HepG2 (cell line): ENCODE measurements around the gene NFE2. TPM values are rescaled to one million over a fixed set of nuclear protein-coding genes. Genes with fewer than 3 reads are reported as not detected.

Experiments used
- BHLHE40 ChIP-seq: IDR thresholded peaks from 2 replicates; pipeline ENCODE4 v1.6.1; 2011; ENCODE audit warnings: low read length, improper control_type of control experiment
- CBFB ChIP-seq: sonication (generic); formaldehyde crosslinking; IDR thresholded peaks from 2 replicates; pipeline ENCODE4 v1.4.0; 2020; ENCODE audit warnings: missing genetic modification reagents
- ETV5 ChIP-seq: IDR thresholded peaks from 2 replicates; pipeline ENCODE4 v1.6.1; 2018; ENCODE audit warnings: missing biosample characterization, missing genetic modification reagents, inconsistent platforms, borderline replicate concordance
- FOXP4 ChIP-seq: sonication (generic); formaldehyde crosslinking; IDR thresholded peaks from 2 replicates; pipeline ENCODE4 v1.4.0; 2020; ENCODE audit warnings: missing genetic modification reagents
- ISL2 ChIP-seq: sonication (generic); formaldehyde crosslinking; IDR thresholded peaks from 2 replicates; pipeline ENCODE4 v1.5.0; 2020; ENCODE audit warnings: missing genetic modification reagents
- ISX ChIP-seq: sonication (generic); formaldehyde crosslinking; conservative IDR thresholded peaks from 2 replicates; pipeline ENCODE4 v1.5.0; 2020; ENCODE audit warnings: missing genetic modification reagents
- KDM5A ChIP-seq: fragments of 200-600 bp; sonication (generic); IDR thresholded peaks from 2 replicates; pipeline ENCODE4 v1.7.0; 2018; ENCODE audit warnings: antibody characterized with exemption, mild to moderate bottlenecking, low read length, borderline replicate concordance
- MED8 ChIP-seq: sonication (generic); formaldehyde crosslinking; IDR thresholded peaks from 2 replicates; pipeline ENCODE4 v1.8.1; 2023; ENCODE audit warnings: mild to moderate bottlenecking, missing genetic modification reagents; ENCODE audit not compliant: insufficient replicate concordance
- MEIS2 ChIP-seq: sonication (generic); formaldehyde crosslinking; IDR thresholded peaks from 2 replicates; pipeline ENCODE4 v1.9.0; 2021; ENCODE audit warnings: mild to moderate bottlenecking, missing genetic modification reagents
- NFKB2 ChIP-seq: sonication (generic); formaldehyde crosslinking; IDR thresholded peaks from 2 replicates; pipeline ENCODE4 v1.4.0; 2020; ENCODE audit warnings: missing genetic modification reagents, borderline replicate concordance
- NFRKB ChIP-seq: fragments of 450-650 bp; IDR thresholded peaks from 2 replicates; pipeline ENCODE4 v1.6.1; 2017
- REPIN1 ChIP-seq: sonication (generic); formaldehyde crosslinking; IDR thresholded peaks from 2 replicates; pipeline ENCODE4 v1.8.0; 2022; ENCODE audit warnings: missing genetic modification reagents, low read depth, mild to moderate bottlenecking, borderline replicate concordance
- REXO4 ChIP-seq: sonication (generic); formaldehyde crosslinking; IDR thresholded peaks from 2 replicates; pipeline ENCODE4 v1.8.0; 2022; ENCODE audit warnings: missing genetic modification reagents, mild to moderate bottlenecking, borderline replicate concordance
- SIN3B ChIP-seq: fragments of 150-350 bp; IDR thresholded peaks from 2 replicates; pipeline ENCODE4 v1.6.1; 2014; ENCODE audit warnings: low read length
- TBP ChIP-seq: sonication (generic); formaldehyde crosslinking; IDR thresholded peaks from 2 replicates; pipeline ENCODE4 v1.5.0; 2020; ENCODE audit warnings: missing genetic modification reagents
- TFE3 ChIP-seq: IDR thresholded peaks from 2 replicates; pipeline ENCODE4 v1.6.1; 2016
- TOPORS ChIP-seq: sonication (generic); formaldehyde crosslinking; IDR thresholded peaks from 2 replicates; pipeline ENCODE4 v1.8.0; 2023; ENCODE audit warnings: mild to moderate bottlenecking, missing genetic modification reagents
- U2AF1 ChIP-seq: fragments of 200-400 bp; formaldehyde crosslinking; optimal IDR thresholded peaks from 2 replicates; pipeline ENCODE3; 2017; ENCODE audit warnings: mild to moderate bottlenecking, low read depth, low read length
- WIZ ChIP-seq: sonication (generic); formaldehyde crosslinking; IDR thresholded peaks from 2 replicates; pipeline ENCODE4 v1.5.1; 2020; ENCODE audit warnings: mild to moderate bottlenecking, missing genetic modification reagents
- ZBTB20 ChIP-seq: sonication (generic); formaldehyde crosslinking; IDR thresholded peaks from 2 replicates; pipeline ENCODE4 v1.8.1; 2023; ENCODE audit warnings: missing genetic modification reagents, low read depth, mild to moderate bottlenecking, borderline replicate concordance
- ZFY ChIP-seq: sonication (generic); formaldehyde crosslinking; IDR thresholded peaks from 2 replicates; pipeline ENCODE4 v1.4.0; 2020; ENCODE audit warnings: missing genetic modification reagents
- ZNF251 ChIP-seq: sonication (generic); formaldehyde crosslinking; IDR thresholded peaks from 2 replicates; pipeline ENCODE4 v1.9.0; 2021; ENCODE audit warnings: mild to moderate bottlenecking, missing genetic modification reagents
- ZNF292 ChIP-seq: sonication (generic); formaldehyde crosslinking; IDR thresholded peaks from 2 replicates; pipeline ENCODE4 v1.8.1; 2022; ENCODE audit warnings: mild to moderate bottlenecking, low read depth, missing genetic modification reagents, borderline replicate concordance
- ZNF333 ChIP-seq: sonication (generic); formaldehyde crosslinking; IDR thresholded peaks from 2 replicates; pipeline ENCODE4 v1.4.0; 2020; ENCODE audit warnings: mild to moderate bottlenecking, missing genetic modification reagents, borderline replicate concordance
- ZNF589 ChIP-seq: sonication (generic); formaldehyde crosslinking; conservative IDR thresholded peaks from 2 replicates; pipeline ENCODE4 v1.8.0; 2022; ENCODE audit warnings: mild to moderate bottlenecking, moderate library complexity, missing genetic modification reagents
- ZNF619 ChIP-seq: sonication (generic); formaldehyde crosslinking; IDR thresholded peaks from 2 replicates; pipeline ENCODE4 v1.4.0; 2020; ENCODE audit warnings: mild to moderate bottlenecking, missing genetic modification reagents
- polyA plus RNA-seq, 8 experiments: library from polyadenylated mRNA; depleted of rRNA in 3 of 8; stranded (reverse) in 7 of 8; unstranded in 1 of 8; fragments of >200 nt; fragmentation: Illumina TruSeq in 4 of 8; extraction: Trizol in 4 of 8; gene quantifications; 2 replicates each; pipeline versions ENCODE4 v1.2.1 to v1.2.3, GENCODE V29; 2011 to 2016; ENCODE audit warnings: low read depth in 4 of 8, missing spikeins in 1 of 8, mixed read lengths in 1 of 8; ENCODE audit not compliant: insufficient read depth in 1 of 8
- total RNA-seq, 5 experiments: library from RNA; depleted of rRNA; stranded (reverse); fragments of >200 nt; fragmentation: Illumina TruSeq; extraction: Trizol; gene quantifications; 2 replicates each; pipeline ENCODE4 v1.2.3, GENCODE V29; 2016; ENCODE audit warnings: low read depth in 1 of 5
- TF ChIP-seq, protein P1 (sequence below): sonication (generic); formaldehyde crosslinking; conservative IDR thresholded peaks from 2 replicates; pipeline ENCODE4 v1.5.0; 2020; ENCODE audit warnings: missing genetic modification reagents

NFE2 gene
- total and polyA plus RNA-seq, 2 of the 13 experiments (the other 11 are each of a cell fraction or from before 2014, with no cell fraction given): 4.5 to 7.8 TPM

DNA sequence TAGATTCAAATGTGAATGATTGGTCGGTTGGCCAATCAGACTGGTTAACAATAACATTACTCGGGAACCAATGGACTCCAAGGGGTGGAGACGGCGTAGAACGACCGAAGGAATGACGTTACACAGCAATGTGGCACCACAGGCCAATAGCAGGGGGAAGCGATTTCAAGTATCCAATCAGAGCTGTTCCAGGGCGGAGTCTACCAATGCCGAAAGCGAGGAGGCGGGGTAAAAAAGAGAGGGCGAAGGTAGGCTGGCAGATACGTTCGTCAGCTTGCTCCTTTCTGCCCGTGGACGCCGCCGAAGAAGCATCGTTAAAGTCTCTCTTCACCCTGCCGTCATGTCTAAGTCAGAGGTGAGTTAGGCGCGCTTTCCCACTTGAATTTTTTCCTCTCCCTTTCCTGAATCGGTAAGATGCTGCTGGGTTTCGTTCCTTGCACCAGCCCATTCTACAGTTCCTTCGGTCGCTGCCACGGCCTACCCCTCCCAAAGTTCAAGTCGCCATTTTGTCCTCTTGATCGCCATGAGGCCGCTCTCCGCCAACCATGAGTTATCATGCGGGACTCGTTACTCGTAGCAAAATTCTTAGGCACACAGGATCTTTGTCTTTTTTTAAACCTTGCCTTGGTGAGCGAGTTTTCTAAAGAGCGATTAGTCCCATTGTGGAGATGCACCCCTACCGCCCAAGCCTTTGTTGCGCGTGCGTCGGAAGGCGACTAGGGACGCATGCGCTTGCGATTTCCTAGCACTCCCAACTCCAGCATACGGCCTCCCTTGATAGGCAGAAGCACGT lies 20.2 kb downstream of the NFE2 start, which contains the start of gene HNRNPA1 (continued):
- no peak; the same call in 1 of the 2 replicates for TF ChIP-seq TFE3 (CRISPR knock-in tag)
- no peak for TF ChIP-seq ZNF292 (CRISPR knock-in tag)
- TF ChIP-seq TBP: no peak
- no peak for TF ChIP-seq TOPORS (CRISPR knock-in tag)
- TF ChIP-seq U2AF1: no peak
- no peak for TF ChIP-seq MED8 (CRISPR knock-in tag)
- peak; percentile 62; the same call in 1 of the 2 replicates for TF ChIP-seq KDM5A
- peak; percentile 87 for TF ChIP-seq NFRKB
- peak; percentile 95 for TF ChIP-seq ZFY (CRISPR knock-in tag)
- peak; percentile 72; the same call in 1 of the 2 replicates for TF ChIP-seq NFKB2 (CRISPR knock-in tag)
- TF ChIP-seq ZNF251 (CRISPR knock-in tag): peak; percentile 81; the same call in 1 of the 2 replicates
- TF ChIP-seq, protein P1, sequence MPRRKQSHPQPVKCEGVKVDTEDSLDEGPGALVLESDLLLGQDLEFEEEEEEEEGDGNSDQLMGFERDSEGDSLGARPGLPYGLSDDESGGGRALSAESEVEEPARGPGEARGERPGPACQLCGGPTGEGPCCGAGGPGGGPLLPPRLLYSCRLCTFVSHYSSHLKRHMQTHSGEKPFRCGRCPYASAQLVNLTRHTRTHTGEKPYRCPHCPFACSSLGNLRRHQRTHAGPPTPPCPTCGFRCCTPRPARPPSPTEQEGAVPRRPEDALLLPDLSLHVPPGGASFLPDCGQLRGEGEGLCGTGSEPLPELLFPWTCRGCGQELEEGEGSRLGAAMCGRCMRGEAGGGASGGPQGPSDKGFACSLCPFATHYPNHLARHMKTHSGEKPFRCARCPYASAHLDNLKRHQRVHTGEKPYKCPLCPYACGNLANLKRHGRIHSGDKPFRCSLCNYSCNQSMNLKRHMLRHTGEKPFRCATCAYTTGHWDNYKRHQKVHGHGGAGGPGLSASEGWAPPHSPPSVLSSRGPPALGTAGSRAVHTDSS (CRISPR knock-in tag): no peak
- TF ChIP-seq BHLHE40: no peak
- no peak for TF ChIP-seq SIN3B
- TF ChIP-seq REPIN1 (CRISPR knock-in tag): peak; percentile 49
- peak; percentile 27; the same call in 1 of the 2 replicates for TF ChIP-seq CBFB (CRISPR knock-in tag)
- no peak for TF ChIP-seq ZNF619
- TF ChIP-seq ISX (CRISPR knock-in tag): peak; percentile 61; the same call in 1 of the 2 replicates
- 0 out of 2 replicates have a peak, but pooled peaks have one; percentile 11 for TF ChIP-seq WIZ (CRISPR knock-in tag)
- TF ChIP-seq ZNF589 (CRISPR knock-in tag): 0 out of 2 replicates have a peak, but pooled peaks have one; percentile 73
- TF ChIP-seq ZNF333 (CRISPR knock-in tag): no peak; the same call in 1 of the 2 replicates
- no peak for TF ChIP-seq ZBTB20 (CRISPR knock-in tag)
- peak; percentile 10; the same call in 1 of the 2 replicates for TF ChIP-seq FOXP4 (CRISPR knock-in tag)
- peak; percentile 55; the same call in 1 of the 2 replicates for TF ChIP-seq MEIS2 (CRISPR knock-in tag)
- no peak; the same call in 1 of the 2 replicates for TF ChIP-seq ISL2 (CRISPR knock-in tag)
- no peak for TF ChIP-seq ETV5 (CRISPR knock-in tag)
- no peak for TF ChIP-seq REXO4 (CRISPR knock-in tag)
